IPS DF 4.7 (cell line): ENCODE measurements around the gene CDCA7L.
"Not testable (repeated sequence)": the region's sequence is repeated elsewhere in the genome, so short reads cannot be mapped to it uniquely, and the experiment has no call there.

ENCODE experiments used
- DNase-seq: peaks from one replicate; pipeline ENCODE4 v3.0.0-alpha.2; 2013; ENCODE audit warnings: low spot score; ENCODE audit errors: extremely low read depth

Gene CDCA7L

GRCh38 chr7:21944616-21945453 lies 864 bp downstream of the CDCA7L start:
- no peak for DNase-seq

- DNase-seq, result no peak
These were observed 2.3 kb downstream of the CDCA7L start for GRCh38 chr7:21943436-21943835.

GRCh38 chr7:21942955-21943354 lies 2.7 kb downstream of the CDCA7L start:
- no peak for DNase-seq

GRCh38 chr7:21941611-21942141 lies 4.0 kb downstream of the CDCA7L start:
- no peak for DNase-seq

- DNase-seq, result no peak
These were observed 5.8 kb downstream of the CDCA7L start for GRCh38 chr7:21939858-21940372.

- DNase-seq, result no peak
These were observed 6.4 kb downstream of the CDCA7L start for GRCh38 chr7:21939136-21939857.

- DNase-seq, result no peak
These were observed 7.2 kb downstream of the CDCA7L start for GRCh38 chr7:21938463-21938862.

GRCh38 chr7:21934808-21935207 lies 10.9 kb downstream of the CDCA7L start:
- DNase-seq, result no peak

GRCh38 chr7:21933293-21933692 lies 12.4 kb downstream of the CDCA7L start:
- DNase-seq, result not testable (repeated sequence)

GRCh38 chr7:21927693-21928092 lies 18.0 kb downstream of the CDCA7L start:
- no peak for DNase-seq

- DNase-seq, result no peak
These were observed 19.3 kb downstream of the CDCA7L start for GRCh38 chr7:21926448-21926847.

GRCh38 chr7:21923658-21924057 lies 22.0 kb downstream of the CDCA7L start:
- DNase-seq, result no peak

- DNase-seq, result no peak
These were observed 23.1 kb downstream of the CDCA7L start for GRCh38 chr7:21922605-21923004.

GRCh38 chr7:21920936-21921335 lies 24.8 kb downstream of the CDCA7L start:
- no peak for DNase-seq

- DNase-seq, result no peak
These were observed 27.5 kb downstream of the CDCA7L start for GRCh38 chr7:21918216-21918615.

GRCh38 chr7:21916629-21917028 lies 29.1 kb downstream of the CDCA7L start:
- no peak for DNase-seq

GRCh38 chr7:21916176-21916575 lies 29.5 kb downstream of the CDCA7L start:
- DNase-seq, result no peak

GRCh38 chr7:21915140-21915539 lies 30.6 kb downstream of the CDCA7L start:
- DNase-seq, result no peak

- no peak for DNase-seq
These were observed 31.0 kb downstream of the CDCA7L start for GRCh38 chr7:21914671-21915070.

GRCh38 chr7:21912931-21913780 lies 32.5 kb downstream of the CDCA7L start:
- no peak for DNase-seq

GRCh38 chr7:21912305-21912704 lies 33.4 kb downstream of the CDCA7L start:
- no peak for DNase-seq
